SK-N-SH (cell line): ENCODE results near the gene TSGA10. TPM values are rescaled to one million over a fixed set of nuclear protein-coding genes. Genes with fewer than 3 reads are reported as not detected.

ENCODE experiments used
- CHD2 ChIP-seq: fragments of 150-350 bp; IDR thresholded peaks from 2 replicates; pipeline ENCODE4 v1.6.1; 2018; ENCODE audit warnings: low read length; ENCODE audit not compliant: partially characterized antibody
- ELF1 ChIP-seq: IDR thresholded peaks from 2 replicates; pipeline ENCODE4 v1.4.0; 2012
- EP300 ChIP-seq, 2 experiments: IDR thresholded peaks; 2 replicates each; pipeline versions ENCODE4 v1.4.0 to v1.6.1; 2012; ENCODE audit warnings: borderline replicate concordance in 1 of 2, low read depth in 1 of 2, low read length in 1 of 2
- FOXJ3 ChIP-seq: sonication (generic); formaldehyde crosslinking; IDR thresholded peaks from 2 replicates; pipeline ENCODE4 v1.5.1; 2020; ENCODE audit warnings: mild to moderate bottlenecking, missing genetic modification reagents
- FOXM1 ChIP-seq: IDR thresholded peaks from 2 replicates; pipeline ENCODE4 v1.4.0; 2012; ENCODE audit warnings: low read depth, mild to moderate bottlenecking
- GABPA ChIP-seq: IDR thresholded peaks from 2 replicates; pipeline ENCODE4 v1.4.0; 2012; ENCODE audit warnings: low read depth, mild to moderate bottlenecking
- MEF2A ChIP-seq: IDR thresholded peaks from 2 replicates; pipeline ENCODE4 v1.4.0; 2012; ENCODE audit warnings: low read depth, borderline replicate concordance
- NFIC ChIP-seq: IDR thresholded peaks from 2 replicates; pipeline ENCODE4 v1.4.0; 2012; ENCODE audit warnings: borderline replicate concordance
- NRF1 ChIP-seq: IDR thresholded peaks from 2 replicates; pipeline ENCODE4 v1.6.1; 2012; ENCODE audit warnings: low read depth, mild to moderate bottlenecking, low read length
- POLR2AphosphoS5 ChIP-seq: IDR thresholded peaks from 2 replicates; pipeline ENCODE4 v1.6.1; 2012; ENCODE audit warnings: low read depth, low read length
- RFX5 ChIP-seq: IDR thresholded peaks from 2 replicates; pipeline ENCODE4 v1.6.1; 2012; ENCODE audit warnings: mild to moderate bottlenecking, improper control_type of control experiment, low read length
- SIN3A ChIP-seq: IDR thresholded peaks from 2 replicates; pipeline ENCODE4 v1.6.1; 2012; ENCODE audit warnings: low read depth, mild to moderate bottlenecking, low read length, moderate library complexity, borderline replicate concordance
- SMC3 ChIP-seq: IDR thresholded peaks from 2 replicates; pipeline ENCODE4 v1.6.1; 2012; ENCODE audit warnings: low read depth, low read length, improper control_type of control experiment
- TEAD4 ChIP-seq: IDR thresholded peaks from 2 replicates; pipeline ENCODE4 v1.4.0; 2012; ENCODE audit warnings: mild to moderate bottlenecking, borderline replicate concordance; ENCODE audit not compliant: insufficient read depth
- ZBTB33 ChIP-seq: IDR thresholded peaks from 2 replicates; pipeline ENCODE4 v1.4.0; 2012; ENCODE audit warnings: low read depth, borderline replicate concordance
- polyA plus RNA-seq, 3 experiments: library from polyadenylated mRNA; depleted of rRNA; stranded (reverse); fragments of >200 nt; gene quantifications; 2 replicates each; pipeline ENCODE4 v1.2.3, GENCODE V29; 2012
- TF ChIP-seq, protein P1 (sequence below): IDR thresholded peaks from 2 replicates; pipeline ENCODE4 v1.6.1; 2012; ENCODE audit warnings: mild to moderate bottlenecking, low read depth, low read length, moderate library complexity
- TF ChIP-seq, protein P2 (sequence below): fragments of 150-350 bp; IDR thresholded peaks from 2 replicates; pipeline ENCODE4 v1.6.1; 2016; ENCODE audit warnings: mild to moderate bottlenecking, low read depth, low read length
- TF ChIP-seq, protein P3 (sequence below): fragments of 200-600 bp; sonication (generic); IDR thresholded peaks from 2 replicates; pipeline ENCODE4 v1.6.1; 2017; ENCODE audit warnings: antibody characterized with exemption, mild to moderate bottlenecking, moderate library complexity
- TF ChIP-seq, protein P4 (sequence below): IDR thresholded peaks from 2 replicates; pipeline ENCODE4 v1.4.0; 2012; ENCODE audit warnings: low read depth

TSGA10 gene
- polyA plus RNA-seq, 1 of the 3 experiments (the other 2 are of a cell fraction) = 1.8 TPM

- 0 out of 2 replicates have a peak, but pooled peaks have one; percentile 62 for TF ChIP-seq RFX5
- peak; percentile 57; the same call in 1 of the 2 replicates for TF ChIP-seq ZBTB33
- TF ChIP-seq ELF1 = peak; percentile 96
- TF ChIP-seq EP300 (IDR thresholded peaks at IDR 0.05; ENCODE audit: borderline replicate concordance in 1 of 2, low read depth in 1 of 2, low read length in 1 of 2) = no peak; a peak in 2 of 4 replicates
- TF ChIP-seq, protein P1, sequence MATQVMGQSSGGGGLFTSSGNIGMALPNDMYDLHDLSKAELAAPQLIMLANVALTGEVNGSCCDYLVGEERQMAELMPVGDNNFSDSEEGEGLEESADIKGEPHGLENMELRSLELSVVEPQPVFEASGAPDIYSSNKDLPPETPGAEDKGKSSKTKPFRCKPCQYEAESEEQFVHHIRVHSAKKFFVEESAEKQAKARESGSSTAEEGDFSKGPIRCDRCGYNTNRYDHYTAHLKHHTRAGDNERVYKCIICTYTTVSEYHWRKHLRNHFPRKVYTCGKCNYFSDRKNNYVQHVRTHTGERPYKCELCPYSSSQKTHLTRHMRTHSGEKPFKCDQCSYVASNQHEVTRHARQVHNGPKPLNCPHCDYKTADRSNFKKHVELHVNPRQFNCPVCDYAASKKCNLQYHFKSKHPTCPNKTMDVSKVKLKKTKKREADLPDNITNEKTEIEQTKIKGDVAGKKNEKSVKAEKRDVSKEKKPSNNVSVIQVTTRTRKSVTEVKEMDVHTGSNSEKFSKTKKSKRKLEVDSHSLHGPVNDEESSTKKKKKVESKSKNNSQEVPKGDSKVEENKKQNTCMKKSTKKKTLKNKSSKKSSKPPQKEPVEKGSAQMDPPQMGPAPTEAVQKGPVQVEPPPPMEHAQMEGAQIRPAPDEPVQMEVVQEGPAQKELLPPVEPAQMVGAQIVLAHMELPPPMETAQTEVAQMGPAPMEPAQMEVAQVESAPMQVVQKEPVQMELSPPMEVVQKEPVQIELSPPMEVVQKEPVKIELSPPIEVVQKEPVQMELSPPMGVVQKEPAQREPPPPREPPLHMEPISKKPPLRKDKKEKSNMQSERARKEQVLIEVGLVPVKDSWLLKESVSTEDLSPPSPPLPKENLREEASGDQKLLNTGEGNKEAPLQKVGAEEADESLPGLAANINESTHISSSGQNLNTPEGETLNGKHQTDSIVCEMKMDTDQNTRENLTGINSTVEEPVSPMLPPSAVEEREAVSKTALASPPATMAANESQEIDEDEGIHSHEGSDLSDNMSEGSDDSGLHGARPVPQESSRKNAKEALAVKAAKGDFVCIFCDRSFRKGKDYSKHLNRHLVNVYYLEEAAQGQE = peak; percentile 72
- TF ChIP-seq FOXM1 = no peak
- no peak for TF ChIP-seq MEF2A
- peak; percentile 96 for TF ChIP-seq CHD2
- TF ChIP-seq SMC3 = peak; percentile 4; the same call in 1 of the 2 replicates
- TF ChIP-seq POLR2AphosphoS5 = peak; percentile 96
- TF ChIP-seq FOXJ3 (CRISPR knock-in tag) = no peak
- TF ChIP-seq GABPA = peak; percentile 94
- no peak for TF ChIP-seq NFIC
- TF ChIP-seq, protein P2, sequence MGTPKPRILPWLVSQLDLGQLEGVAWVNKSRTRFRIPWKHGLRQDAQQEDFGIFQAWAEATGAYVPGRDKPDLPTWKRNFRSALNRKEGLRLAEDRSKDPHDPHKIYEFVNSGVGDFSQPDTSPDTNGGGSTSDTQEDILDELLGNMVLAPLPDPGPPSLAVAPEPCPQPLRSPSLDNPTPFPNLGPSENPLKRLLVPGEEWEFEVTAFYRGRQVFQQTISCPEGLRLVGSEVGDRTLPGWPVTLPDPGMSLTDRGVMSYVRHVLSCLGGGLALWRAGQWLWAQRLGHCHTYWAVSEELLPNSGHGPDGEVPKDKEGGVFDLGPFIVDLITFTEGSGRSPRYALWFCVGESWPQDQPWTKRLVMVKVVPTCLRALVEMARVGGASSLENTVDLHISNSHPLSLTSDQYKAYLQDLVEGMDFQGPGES = 0 out of 2 replicates have a peak, but pooled peaks have one; percentile 26
- TF ChIP-seq, protein P3, sequence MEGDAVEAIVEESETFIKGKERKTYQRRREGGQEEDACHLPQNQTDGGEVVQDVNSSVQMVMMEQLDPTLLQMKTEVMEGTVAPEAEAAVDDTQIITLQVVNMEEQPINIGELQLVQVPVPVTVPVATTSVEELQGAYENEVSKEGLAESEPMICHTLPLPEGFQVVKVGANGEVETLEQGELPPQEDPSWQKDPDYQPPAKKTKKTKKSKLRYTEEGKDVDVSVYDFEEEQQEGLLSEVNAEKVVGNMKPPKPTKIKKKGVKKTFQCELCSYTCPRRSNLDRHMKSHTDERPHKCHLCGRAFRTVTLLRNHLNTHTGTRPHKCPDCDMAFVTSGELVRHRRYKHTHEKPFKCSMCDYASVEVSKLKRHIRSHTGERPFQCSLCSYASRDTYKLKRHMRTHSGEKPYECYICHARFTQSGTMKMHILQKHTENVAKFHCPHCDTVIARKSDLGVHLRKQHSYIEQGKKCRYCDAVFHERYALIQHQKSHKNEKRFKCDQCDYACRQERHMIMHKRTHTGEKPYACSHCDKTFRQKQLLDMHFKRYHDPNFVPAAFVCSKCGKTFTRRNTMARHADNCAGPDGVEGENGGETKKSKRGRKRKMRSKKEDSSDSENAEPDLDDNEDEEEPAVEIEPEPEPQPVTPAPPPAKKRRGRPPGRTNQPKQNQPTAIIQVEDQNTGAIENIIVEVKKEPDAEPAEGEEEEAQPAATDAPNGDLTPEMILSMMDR = no peak
- no peak for TF ChIP-seq TEAD4
- TF ChIP-seq NRF1 = peak; percentile 81
- TF ChIP-seq SIN3A = peak; percentile 95; the same call in 1 of the 2 replicates
- TF ChIP-seq, protein P4, sequence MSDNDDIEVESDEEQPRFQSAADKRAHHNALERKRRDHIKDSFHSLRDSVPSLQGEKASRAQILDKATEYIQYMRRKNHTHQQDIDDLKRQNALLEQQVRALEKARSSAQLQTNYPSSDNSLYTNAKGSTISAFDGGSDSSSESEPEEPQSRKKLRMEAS = peak; percentile 88
Observed at GRCh38 chr2:99180755-99181623, 26.2 kb upstream of the TSGA10 start, which contains the start of the genes MITD1 and MRPL30 (continued).
